ENCODE measurements around the gene CYBB.
"Not testable (repeated sequence)": the region's sequence is repeated elsewhere in the genome, so short reads cannot be mapped to it uniquely, and the experiment has no call there.

Gene CYBB

GRCh38 chrX:37779857-37780256, at the start of gene CYBB:
TSS of gene CYBB (plus strand) at chrX:37780059. CDS start at chrX:37780078, 19 bp downstream.
- no peak for DNase-seq (ENCODE audit: low read depth)

GRCh38 chrX:37745354-37745753, 34.5 kb upstream of the CYBB start:
- peak; percentile 19 for DNase-seq (ENCODE audit: low read depth)

GRCh38 chrX:37745835-37746217, 34.0 kb upstream of the CYBB start:
- DNase-seq (ENCODE audit: low read depth) = no peak

- DNase-seq (ENCODE audit: low read depth) = no peak
Observed at GRCh38 chrX:37746218-37746941, 33.5 kb upstream of the CYBB start.

GRCh38 chrX:37746951-37747350, 32.9 kb upstream of the CYBB start:
- DNase-seq (ENCODE audit: low read depth) = no peak

- DNase-seq (ENCODE audit: low read depth) = no peak
Observed at GRCh38 chrX:37752281-37752680, 27.6 kb upstream of the CYBB start.

GRCh38 chrX:37752936-37753335, 26.9 kb upstream of the CYBB start:
- DNase-seq (ENCODE audit: low read depth) = no peak

GRCh38 chrX:37753384-37753783, 26.5 kb upstream of the CYBB start:
- DNase-seq (ENCODE audit: low read depth) = no peak

GRCh38 chrX:37754516-37754915, 25.3 kb upstream of the CYBB start:
- DNase-seq (ENCODE audit: low read depth) = no peak

GRCh38 chrX:37755025-37755424, 24.8 kb upstream of the CYBB start:
- no peak for DNase-seq (ENCODE audit: low read depth)

- no peak for DNase-seq (ENCODE audit: low read depth)
Observed at GRCh38 chrX:37757082-37757481, 22.8 kb upstream of the CYBB start.

- DNase-seq (ENCODE audit: low read depth) = no peak
Observed at GRCh38 chrX:37759351-37759750, 20.5 kb upstream of the CYBB start.

GRCh38 chrX:37759878-37760418, 19.9 kb upstream of the CYBB start:
- DNase-seq (ENCODE audit: low read depth) = no peak

GRCh38 chrX:37763400-37763799, 16.5 kb upstream of the CYBB start:
- DNase-seq (ENCODE audit: low read depth) = no peak

- no peak for DNase-seq (ENCODE audit: low read depth)
Observed at GRCh38 chrX:37765507-37765906, 14.4 kb upstream of the CYBB start.

GRCh38 chrX:37767430-37767829, 12.4 kb upstream of the CYBB start:
- no peak for DNase-seq (ENCODE audit: low read depth)

GRCh38 chrX:37768866-37769265, 11.0 kb upstream of the CYBB start:
- DNase-seq (ENCODE audit: low read depth) = not testable (repeated sequence)

- no peak for DNase-seq (ENCODE audit: low read depth)
Observed at GRCh38 chrX:37776283-37776986, 3.4 kb upstream of the CYBB start.

GRCh38 chrX:37776987-37777325, 2.9 kb upstream of the CYBB start:
- no peak for DNase-seq (ENCODE audit: low read depth)

GRCh38 chrX:37781081-37781480, 1.2 kb downstream of the CYBB start:
- no peak for DNase-seq (ENCODE audit: low read depth)

GRCh38 chrX:37781814-37782213, 2.0 kb downstream of the CYBB start:
- DNase-seq (ENCODE audit: low read depth) = no peak

GRCh38 chrX:37782359-37782758, 2.5 kb downstream of the CYBB start:
- DNase-seq (ENCODE audit: low read depth) = no peak

GRCh38 chrX:37783305-37783704, 3.4 kb downstream of the CYBB start:
- no peak for DNase-seq (ENCODE audit: low read depth)

- DNase-seq (ENCODE audit: low read depth) = peak; percentile 2
Observed at GRCh38 chrX:37785569-37785968, 5.7 kb downstream of the CYBB start.

Data from non-pigmented ciliary epithelial cell (primary cell).